Adipose tissue (tissue), 3 donors: Measurements from ENCODE around the gene RGS14. TPM values are rescaled to one million over a fixed set of nuclear protein-coding genes. Genes with fewer than 3 reads are reported as not detected.
"Not testable (repeated sequence)": the region's sequence is repeated elsewhere in the genome, so short reads cannot be mapped to it uniquely, and the experiment has no call there.

Experiments
- H3K27ac ChIP-seq: one replicate; pipeline ENCODE4 v1.5.1; 2013; ENCODE audit warnings: low read depth, low read length
- WGBS, 3 donors: extraction: QIAGEN DNeasy Blood & Tissue Kit; methylation state at CpG; one replicate each; pipeline ENCODE4 v1.1.7; 2013; 5-methylcytosine and 5-hydroxymethylcytosine counted together
- polyA plus RNA-seq, 3 donors: library from polyadenylated mRNA; stranded (reverse); fragments of 200-250 nt; gene quantifications; one replicate each; pipeline ENCODE4 v1.2.3, GENCODE V29; 2013
- donor health status: healthy with polysubstance abuse.
- donor health status: Bipolar disorder and iron deficiency.
- donor health status: healthy.

The RGS14 gene
- polyA plus RNA-seq, 3 donors: 10.1 to 17.9 (median 15.9) TPM

DNA sequence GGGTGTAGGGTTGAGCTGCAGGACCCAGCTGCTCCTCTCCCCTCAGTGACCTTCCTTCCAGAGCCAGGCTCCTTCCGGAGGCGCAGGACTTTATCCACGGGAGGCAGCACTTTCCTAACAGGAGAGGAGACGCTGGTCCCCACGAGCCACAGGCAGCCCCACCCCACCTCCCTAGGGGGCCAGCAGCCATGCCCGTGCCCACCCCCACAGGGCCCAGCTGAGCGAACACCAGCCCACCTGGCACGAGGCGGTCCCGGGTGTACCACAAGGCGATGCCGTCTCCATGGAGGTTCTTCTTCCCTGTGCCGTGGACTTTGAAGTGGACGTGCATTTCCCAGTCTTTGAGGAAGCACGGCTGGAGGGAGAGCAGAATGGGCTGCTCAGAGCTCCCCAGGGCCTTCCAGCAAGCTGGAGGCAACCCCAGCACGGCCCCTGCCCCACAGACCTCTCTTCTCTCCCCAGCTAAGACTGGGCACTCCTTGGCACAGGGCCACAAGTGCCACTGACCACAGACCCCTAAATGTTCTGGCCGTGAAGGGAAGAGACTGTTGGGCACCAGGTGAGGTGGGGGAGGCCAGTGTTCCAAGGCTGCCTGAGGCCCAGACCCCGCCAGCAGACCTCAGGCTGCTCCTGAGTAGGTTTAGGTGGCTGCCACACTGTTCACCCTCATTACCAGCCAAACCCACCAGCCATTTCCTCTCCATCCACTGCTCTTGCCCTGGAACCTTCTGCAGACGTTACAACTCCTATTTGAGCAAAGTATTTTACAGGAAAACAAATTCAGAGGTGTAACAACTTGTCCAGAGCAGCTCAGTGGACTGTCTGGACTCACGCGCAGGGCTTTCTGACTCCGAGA lies 19.2 kb upstream of the RGS14 start:
- WGBS, 3 donors: 78 to 86% (median 80%) methylated on average over 22 of the region's 22 CpGs

DNA sequence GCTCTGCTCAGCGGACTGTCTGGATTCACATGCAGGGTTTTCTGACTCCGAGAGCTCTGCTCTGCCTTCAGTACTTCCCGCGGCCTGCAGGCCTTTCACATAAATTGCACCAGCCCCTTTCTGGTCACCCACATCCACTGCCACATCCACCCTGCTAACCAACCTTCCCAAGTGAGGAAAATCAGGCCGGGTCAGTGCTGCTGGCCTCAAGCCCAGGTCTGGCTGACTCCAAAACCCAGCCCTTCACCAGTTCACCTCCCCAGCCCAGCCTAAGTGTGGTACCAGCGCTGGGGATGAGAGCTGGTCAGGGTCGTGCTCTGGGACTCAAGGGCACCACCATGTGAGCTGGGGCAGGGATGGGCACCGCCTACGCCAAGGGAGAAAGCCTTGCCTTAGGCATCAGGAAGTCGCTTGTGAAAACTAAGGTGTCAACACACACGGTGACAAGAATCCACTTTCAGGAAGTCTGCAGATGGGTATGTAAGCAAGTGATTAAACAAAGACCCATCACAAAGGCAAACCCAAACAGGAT lies 18.6 kb upstream of the RGS14 start:
- 56 to 71% (median 65%) methylated on average over 11 of the region's 11 CpGs for WGBS, 3 donors
- H3K27ac ChIP-seq: no peak overlapping the region

More for the DNA sequence above, 19.2 kb upstream of the RGS14 start:
- H3K27ac ChIP-seq: no peak overlapping the region

DNA sequence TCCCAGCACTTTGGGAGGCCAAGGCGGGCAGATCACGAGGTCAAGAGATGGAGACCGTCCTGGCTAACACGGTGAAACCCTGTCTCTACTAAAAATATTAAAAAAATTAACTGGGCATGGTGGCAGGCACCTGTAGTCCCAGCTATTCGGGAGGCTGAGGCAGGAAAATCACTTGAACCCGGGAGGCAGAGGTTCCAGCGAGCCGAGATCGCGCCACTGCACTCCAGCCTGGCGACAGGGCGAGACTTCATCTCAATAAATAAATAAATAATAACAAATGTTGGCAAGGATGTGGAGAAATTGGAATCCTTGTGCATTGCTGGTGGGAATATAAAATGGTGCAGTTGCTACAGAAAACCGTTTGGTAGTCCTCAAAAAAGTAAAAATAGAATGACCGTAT lies 14.7 kb upstream of the RGS14 start:
- 93 to 96% (median 94%) methylated on average over 14 of the region's 14 CpGs for WGBS, 3 donors
- not testable (repeated sequence) for H3K27ac ChIP-seq

DNA sequence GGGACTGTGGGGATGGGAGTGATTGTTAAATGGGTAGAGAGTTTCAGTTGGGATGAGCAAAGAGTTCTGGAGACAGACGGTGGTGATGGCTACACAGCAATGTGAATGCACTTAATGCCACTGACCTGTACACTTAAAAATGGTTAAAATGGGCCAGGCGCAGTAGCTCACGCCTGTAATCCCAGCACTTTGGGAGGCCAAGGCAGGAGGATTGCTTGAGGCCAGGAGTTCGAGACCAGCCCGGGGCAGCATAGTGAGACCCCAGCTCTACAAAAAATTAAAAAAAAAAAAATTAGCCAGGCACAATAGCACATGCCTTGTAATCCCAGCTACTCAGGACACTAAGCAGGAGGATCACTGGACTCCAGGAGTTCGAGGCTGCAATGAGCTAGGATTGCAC lies 13.9 kb upstream of the RGS14 start:
- 93 to 96% (median 93%) methylated on average over 6 of the region's 6 CpGs for WGBS, 3 donors
- H3K27ac ChIP-seq: no peak overlapping the region

DNA sequence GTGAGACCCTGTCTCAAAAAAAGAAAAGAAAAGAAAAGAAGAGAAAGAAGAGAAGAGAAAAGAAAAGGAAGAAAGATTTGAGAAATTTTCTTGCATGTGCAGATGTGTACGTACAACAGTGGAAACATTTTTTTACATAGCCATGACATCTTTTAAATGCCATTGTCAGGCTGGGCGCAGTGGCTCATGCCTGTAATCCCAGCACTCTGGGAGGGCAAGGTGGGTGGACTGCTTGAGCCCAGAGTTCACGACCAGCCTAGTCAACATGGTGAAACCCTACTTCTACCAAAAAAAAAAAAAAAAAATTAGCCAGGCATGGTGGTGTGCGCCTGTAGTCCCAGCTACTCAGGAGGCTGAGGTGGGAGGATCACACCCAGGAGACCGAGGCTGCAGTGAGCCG lies 12.8 kb upstream of the RGS14 start:
- 92 to 98% (median 97%) methylated on average over 5 to 6 of the region's 6 CpGs for WGBS, 3 donors
- H3K27ac ChIP-seq: no peak overlapping the region

DNA sequence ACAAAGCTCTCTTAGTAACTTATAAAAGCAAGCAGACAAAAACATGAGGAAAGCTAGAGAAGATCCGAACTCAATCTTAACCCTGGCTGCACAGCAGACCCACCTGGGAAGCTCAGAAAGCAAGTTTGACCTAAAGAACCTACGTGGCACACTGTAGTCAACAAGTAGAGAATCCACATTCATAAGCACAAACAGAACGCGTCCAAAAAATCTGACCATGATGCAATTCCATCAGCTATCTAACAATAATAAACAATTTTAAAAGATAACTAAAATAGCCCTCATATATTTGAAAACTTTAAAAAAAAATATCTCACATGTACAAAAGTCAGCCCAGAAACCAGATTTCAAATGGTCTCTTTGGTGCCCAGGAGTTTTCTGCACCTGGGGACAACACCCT lies 10.9 kb upstream of the RGS14 start:
- WGBS, 3 donors: 44 to 83% (median 77%) methylated on average over 4 of the region's 4 CpGs
- H3K27ac ChIP-seq: no peak overlapping the region

DNA sequence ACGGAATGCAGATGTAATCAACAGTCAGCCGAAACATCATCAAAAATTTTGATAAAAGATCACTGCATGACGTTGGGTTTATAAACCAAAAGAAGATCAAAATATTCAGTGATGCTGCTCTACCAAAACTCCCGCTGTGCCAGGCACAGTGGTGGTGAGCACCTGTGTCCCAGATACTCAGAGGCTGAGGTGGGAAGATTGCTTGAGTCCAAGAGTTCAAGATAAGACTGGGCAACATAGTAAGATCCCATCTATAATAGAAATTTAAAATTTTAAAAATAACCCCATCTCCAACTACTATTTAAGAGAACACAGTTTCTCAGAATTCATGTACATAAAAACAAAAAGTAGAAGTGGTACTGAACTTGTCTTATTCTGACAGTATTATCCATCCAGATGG lies 10.0 kb upstream of the RGS14 start:
- WGBS, 3 donors: 72 to 86% (median 84%) methylated on average over 4 of the region's 4 CpGs
- no peak overlapping the region for H3K27ac ChIP-seq

DNA sequence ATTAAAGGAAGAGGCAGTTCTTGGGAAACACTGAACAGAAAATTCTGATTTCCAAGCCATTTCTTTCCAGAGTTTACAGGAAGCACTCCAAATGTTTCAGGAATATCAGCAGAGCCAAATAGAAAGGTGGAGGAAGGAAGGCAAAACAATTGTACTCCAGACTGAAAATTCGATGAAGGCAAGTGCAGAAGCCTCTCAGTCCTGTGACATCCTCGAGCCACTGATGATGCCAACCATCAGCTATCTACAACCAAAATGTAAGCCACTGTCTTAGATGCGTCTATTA lies 8.4 kb upstream of the RGS14 start:
- WGBS, 3 donors: 40 to 69% (median 69%) methylated on average over 3 of the region's 3 CpGs
- no peak overlapping the region for H3K27ac ChIP-seq

DNA sequence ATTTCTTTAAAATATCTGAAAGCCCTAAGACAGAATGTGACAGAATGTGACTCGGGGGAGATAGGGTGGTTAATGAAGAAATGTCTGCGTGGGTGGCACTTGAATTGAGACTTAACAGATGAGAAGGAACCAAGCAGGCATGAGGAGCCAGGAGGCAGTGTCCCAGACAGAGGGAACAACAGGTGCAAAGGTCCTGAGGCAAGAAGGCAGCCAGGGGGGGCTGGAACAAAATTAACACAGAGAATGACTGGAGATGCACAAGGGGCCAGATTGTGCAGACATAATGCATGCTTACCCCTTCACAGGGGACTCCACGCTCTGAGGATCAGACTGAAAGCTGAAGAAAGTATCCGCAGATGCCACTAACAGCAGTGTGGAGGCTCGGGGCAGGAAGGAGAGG lies 8.0 kb upstream of the RGS14 start:
- WGBS, 3 donors: 51 to 88% (median 86%) methylated on average over 5 of the region's 5 CpGs
- no peak overlapping the region for H3K27ac ChIP-seq

DNA sequence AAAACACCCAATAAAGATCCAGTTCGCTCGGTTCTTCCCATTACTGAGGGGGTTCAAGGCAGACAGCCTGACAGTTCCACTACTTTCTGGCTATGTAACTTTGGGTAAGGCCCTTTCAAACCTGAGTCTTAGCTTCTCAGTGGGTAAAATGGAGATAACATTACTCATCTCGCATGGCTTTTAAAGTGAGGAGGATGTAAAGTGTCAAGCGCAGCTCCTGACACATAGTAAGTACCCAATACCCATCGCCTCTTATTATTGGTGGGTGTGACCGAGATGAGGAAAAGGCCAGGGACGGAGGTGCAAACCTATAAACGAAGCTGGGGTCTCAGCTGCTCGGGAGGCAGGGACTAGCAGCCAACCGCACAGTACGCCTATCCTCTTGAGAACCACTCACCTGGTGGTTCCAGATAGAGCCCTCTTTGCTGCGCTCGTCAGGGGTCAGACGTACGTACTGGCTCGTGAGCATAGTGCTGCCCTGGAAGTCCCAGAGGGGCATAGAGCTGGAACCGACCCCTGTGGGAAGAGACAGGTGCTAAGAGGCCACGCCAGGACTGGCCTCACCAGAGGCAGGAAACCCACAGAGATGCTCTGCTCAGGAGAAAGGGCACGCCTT lies 6.8 kb upstream of the RGS14 start:
- H3K27ac ChIP-seq: peak overlapping the region; percentile 96
- WGBS, 3 donors: 6 to 14% (median 12%) methylated on average over 19 of the region's 19 CpGs

DNA sequence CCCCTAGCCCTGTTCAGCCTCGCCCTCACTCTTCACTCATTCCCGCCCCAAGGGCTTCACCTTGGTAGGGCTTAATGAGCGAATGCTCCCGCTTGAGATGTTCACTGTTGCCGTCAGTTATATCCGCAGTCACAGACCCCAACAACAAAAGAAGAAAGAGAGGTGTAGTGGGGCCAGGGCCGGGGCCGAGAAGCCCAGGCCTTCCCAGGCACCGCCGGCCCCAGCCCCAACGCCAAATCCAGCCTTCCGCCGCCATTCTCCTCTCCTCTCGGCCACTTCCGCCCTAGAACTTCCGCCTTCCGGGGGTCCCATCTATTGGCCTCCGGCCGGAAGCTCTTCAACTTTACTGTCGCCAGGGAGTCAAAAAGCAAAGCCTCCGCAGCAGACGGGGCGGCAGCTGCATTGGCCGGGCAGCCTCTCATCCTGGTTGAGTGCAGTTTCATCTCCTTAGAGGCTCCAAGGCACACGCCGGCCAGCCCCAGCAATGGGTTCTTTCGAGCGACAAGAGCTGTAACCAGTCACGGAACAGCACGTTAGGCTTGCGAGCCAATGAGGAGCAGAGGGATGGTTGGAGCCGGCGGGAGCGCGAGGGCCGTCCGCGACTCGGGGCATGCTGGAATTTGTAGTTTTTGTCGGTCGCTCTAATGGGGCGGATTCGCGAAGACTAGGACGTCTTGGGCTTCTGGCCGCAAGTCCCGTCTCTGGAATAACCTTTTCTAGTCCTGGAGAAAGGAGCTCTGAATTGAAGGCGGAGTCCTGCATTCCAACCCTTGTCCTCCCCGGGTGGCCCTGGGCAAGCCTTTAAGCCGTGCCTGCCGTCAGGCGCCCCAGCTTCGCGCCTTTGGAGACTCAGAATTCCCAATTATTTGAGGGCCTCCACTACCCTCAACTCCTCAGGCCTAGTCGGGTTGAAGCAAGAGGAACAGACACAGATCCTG lies 6.1 kb upstream of the RGS14 start, which contains the start of gene LMAN2:
TSS of gene LMAN2 (minus strand) at position 277 of the 938 bp plus-strand sequence. CDS start at position 256, 21 bp downstream.
- H3K27ac ChIP-seq: peak within 1 kb of the TSS; percentile 96
- WGBS, 3 donors: 6 to 8% (median 7%) methylated on average over 55 of the region's 55 CpGs

DNA sequence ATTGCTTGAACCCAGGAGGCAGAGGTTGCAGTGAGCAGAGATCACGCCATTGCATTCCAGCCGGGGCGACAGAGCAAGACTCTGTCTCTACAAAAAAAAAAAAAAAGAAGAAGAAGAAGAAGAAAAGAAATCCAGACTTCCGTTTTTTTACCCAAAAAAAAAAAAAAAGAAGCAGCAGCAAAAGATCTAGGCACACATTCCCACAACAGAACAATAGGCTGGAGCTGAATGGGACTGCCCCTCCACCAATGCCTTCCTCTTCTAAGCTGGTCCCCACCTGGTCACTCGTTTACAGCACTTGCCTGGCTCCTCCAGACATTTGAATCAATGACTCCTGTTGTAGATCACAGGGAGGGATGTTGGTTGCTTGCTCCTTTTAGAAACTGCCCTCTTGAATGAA lies 4.6 kb upstream of the RGS14 start:
- no peak overlapping the region for H3K27ac ChIP-seq
- WGBS, 3 donors: 56 to 78% (median 68%) methylated on average over 3 to 5 of the region's 5 CpGs

DNA sequence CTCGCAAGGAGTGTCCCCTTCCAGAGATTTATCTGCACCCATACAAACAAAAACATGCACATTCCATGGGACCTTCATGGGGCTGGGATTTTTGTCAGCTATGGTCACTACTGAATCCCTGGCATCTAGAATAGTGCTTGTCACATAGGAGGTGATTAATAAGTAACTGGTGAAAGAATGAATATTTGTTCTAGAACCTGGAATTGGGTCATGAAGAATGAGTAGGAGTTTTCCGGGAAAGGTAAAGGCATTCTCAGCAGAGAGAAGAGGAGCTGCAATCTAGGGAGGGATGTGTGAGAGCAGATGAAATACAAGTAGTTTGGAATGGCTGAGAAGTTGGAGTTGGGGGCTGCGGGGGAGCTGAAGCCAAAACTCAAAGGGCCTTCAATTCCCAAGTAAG lies 3.5 kb upstream of the RGS14 start:
- 88 to 93% (median 89%) methylated on average over 3 of the region's 3 CpGs for WGBS, 3 donors
- no peak overlapping the region for H3K27ac ChIP-seq

DNA sequence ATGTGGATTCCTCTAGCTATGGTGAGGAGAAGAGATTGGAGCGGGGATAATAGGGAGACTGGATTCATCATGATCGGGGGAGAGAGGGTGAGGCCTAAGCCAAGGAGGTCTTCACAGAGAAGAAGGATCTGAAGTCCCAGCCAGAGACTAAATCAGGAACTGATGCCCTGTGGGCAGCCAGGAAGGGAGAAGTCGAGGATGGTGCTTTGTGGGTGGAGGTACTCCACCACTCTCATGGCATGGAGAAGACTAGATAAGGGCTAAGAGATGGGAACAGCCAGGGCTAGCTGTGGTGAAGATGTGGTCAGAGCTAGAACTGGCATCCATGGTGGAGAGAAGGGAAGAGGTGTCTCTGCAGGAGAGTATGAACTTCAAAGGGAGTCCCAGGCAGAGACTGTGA lies 3.0 kb upstream of the RGS14 start:
- 69 to 75% (median 70%) methylated on average over 3 of the region's 3 CpGs for WGBS, 3 donors

DNA sequence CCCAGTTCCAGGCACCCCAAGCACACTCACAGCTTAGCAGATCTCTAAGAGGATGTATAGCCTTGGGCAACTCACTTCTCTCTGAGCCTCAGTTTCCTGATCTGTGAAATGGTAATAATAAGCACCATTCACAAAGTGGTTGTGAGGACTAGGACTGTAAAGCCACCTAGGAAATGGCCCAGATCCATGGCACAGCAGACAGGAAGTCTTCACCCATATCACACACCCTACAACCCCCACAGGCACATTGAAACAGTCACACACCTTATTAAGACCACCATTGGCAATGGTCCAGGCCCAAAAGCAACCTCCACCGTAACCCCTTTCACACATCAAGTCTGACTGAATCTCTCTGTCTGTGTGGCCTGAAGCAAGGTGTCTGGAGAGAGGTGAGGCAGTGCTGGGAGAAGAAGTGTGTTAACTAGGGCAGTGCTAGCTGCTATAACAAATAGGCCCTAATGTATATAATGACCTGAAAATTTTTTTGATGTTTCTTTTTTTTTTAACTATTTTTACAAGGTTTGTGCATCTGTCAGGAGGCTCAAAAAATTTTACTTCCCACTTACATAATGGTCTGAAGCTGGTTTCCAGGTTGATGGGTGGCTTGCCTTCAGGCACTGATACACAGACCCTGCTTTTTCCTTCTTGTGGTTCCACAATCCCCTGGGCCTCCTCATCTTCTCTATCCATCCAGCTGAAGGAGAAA lies 2.4 kb upstream of the RGS14 start:
- WGBS, 3 donors: 86 to 91% (median 87%) methylated on average over 1 of the region's 1 CpG
- no peak overlapping the region for H3K27ac ChIP-seq

More for the DNA sequence above, 3.0 kb upstream of the RGS14 start:
- H3K27ac ChIP-seq: no peak overlapping the region

DNA sequence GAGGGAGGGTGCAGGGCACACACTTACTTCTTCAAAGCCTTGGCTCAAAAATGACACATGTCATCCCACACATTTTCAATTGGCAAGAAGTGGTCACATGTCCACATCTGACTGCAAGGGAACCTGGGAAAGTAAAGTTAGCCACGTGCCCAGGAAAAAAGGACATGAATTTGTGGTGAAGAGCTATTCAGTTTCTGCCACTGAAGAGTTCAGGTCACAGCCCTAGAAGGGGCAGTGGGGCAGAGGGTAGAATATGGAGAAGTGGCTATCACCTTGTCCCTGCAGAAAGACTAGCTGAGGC lies 1.9 kb upstream of the RGS14 start:
- 4 to 27% (median 20%) methylated on average over 1 of the region's 1 CpG for WGBS, 3 donors
- no peak overlapping the region for H3K27ac ChIP-seq

DNA sequence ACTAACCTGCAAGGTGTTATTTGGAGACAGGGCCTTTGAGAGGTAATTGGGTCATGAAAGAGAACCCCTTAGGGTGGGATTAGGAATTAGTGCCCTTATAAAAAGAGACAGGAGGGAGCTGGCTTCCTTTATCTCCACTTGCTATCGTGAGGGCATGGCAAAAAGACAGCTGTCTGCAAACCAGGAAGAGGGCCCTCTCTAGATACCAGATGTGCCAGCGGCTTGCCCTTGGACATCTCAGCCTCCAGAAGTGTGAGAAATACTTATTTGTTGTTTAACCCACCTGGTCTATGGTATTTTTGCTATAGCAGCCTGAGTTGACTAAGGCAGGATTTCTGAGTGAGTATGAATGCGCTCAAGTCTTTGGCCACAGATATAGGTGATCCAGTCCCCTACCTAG lies 978 bp upstream of the RGS14 start:
- 60 to 72% (median 69%) methylated on average over 3 of the region's 3 CpGs for WGBS, 3 donors
- H3K27ac ChIP-seq: no peak overlapping the region

DNA sequence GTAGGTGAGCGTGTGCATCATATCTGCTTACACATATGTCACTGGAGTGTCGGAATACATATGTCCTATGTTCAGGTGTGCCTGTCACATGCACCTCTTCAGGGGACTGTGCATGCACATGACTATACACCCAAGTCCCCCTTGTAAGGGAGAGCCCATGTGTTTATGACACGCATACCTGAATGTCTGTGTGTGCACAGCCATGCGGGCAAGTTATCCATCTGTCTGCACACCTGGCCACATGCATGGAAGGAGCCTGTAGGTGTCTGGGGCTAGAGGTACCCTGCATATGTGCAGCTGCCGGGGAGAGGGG lies 622 bp upstream of the RGS14 start:
- no peak overlapping the region for H3K27ac ChIP-seq

More for the DNA sequence above, 622 bp upstream of the RGS14 start:
- WGBS, 3 donors: 70 to 81% (median 74%) methylated on average over 5 of the region's 5 CpGs
